Keratinocyte (primary cell): ENCODE results near the gene BCL2. TPM values are rescaled to one million over a fixed set of nuclear protein-coding genes. Genes with fewer than 3 reads are reported as not detected.

Source experiments
- DNase-seq: peaks from one replicate; pipeline ENCODE4 v3.0.0-alpha.2; 2011; ENCODE audit warnings: low read depth, missing footprints, low spot score
- FAIRE-seq: peaks from 2 replicates; lab custom pipeline; 2011; peaks lifted over from hg19 to GRCh38; lab: Jason Lieb, UNC
- H2AFZ ChIP-seq: 2 replicates; pipeline ENCODE4 v1.6.0; 2012; ENCODE audit warnings: low read length, control low read depth, inconsistent platforms; ENCODE audit not compliant: control insufficient read depth
- H3K27ac ChIP-seq: 2 replicates; pipeline ENCODE4 v1.5.1; 2011; ENCODE audit warnings: low read length; ENCODE audit not compliant: control insufficient read depth, insufficient read depth
- H3K27me3 ChIP-seq: 3 replicates; pipeline ENCODE4 v1.6.0; 2011; ENCODE audit warnings: low read length; ENCODE audit not compliant: control insufficient read depth, insufficient read depth; ENCODE audit errors: extremely low read depth
- H3K36me3 ChIP-seq, 2 experiments: 2 replicates in 1 of 2; 3 replicates in 1 of 2; pipeline ENCODE4 v1.5.1; 2011; ENCODE audit warnings: low read length in 2 of 2, mild to moderate bottlenecking in 1 of 2; ENCODE audit not compliant: control insufficient read depth in 2 of 2, insufficient read depth in 2 of 2; ENCODE audit errors: extremely low read depth in 1 of 2
- H3K4me1 ChIP-seq: 3 replicates; pipeline ENCODE4 v1.5.1; 2011; ENCODE audit warnings: low read length; ENCODE audit not compliant: control insufficient read depth, insufficient read depth; ENCODE audit errors: extremely low read depth
- H3K4me2 ChIP-seq: 3 replicates; pipeline ENCODE4 v1.6.0; 2011; ENCODE audit warnings: low read depth, low read length; ENCODE audit not compliant: control insufficient read depth, insufficient read depth; ENCODE audit errors: extremely low read depth
- H3K4me3 ChIP-seq, 3 experiments: fragments of 200-600 bp in 1 of 3; sonication (generic) in 1 of 3; 2 replicates in 2 of 3; 3 replicates in 1 of 3; pipeline ENCODE4 v1.5.1; 2011 to 2016; ENCODE audit warnings: low read length in 3 of 3, mild to moderate bottlenecking in 3 of 3, control low read depth in 2 of 3, inconsistent platforms in 1 of 3, low read depth in 1 of 3, mixed read lengths in 1 of 3, mixed run types in 1 of 3, moderate library complexity in 1 of 3; ENCODE audit not compliant: control insufficient read depth in 2 of 3, insufficient read depth in 2 of 3; ENCODE audit errors: extremely low read depth in 1 of 3
- H3K79me2 ChIP-seq: 2 replicates; pipeline ENCODE4 v1.6.0; 2012; ENCODE audit warnings: low read length; ENCODE audit not compliant: control insufficient read depth, insufficient read depth
- H3K9ac ChIP-seq: 3 replicates; pipeline ENCODE4 v1.6.0; 2011; ENCODE audit warnings: low read length; ENCODE audit not compliant: control insufficient read depth, insufficient read depth; ENCODE audit errors: extremely low read depth
- H3K9me1 ChIP-seq: 3 replicates; pipeline ENCODE4 v1.6.0; 2011; ENCODE audit warnings: low read length; ENCODE audit not compliant: control insufficient read depth, insufficient read depth; ENCODE audit errors: extremely low read depth
- H3K9me3 ChIP-seq: 2 replicates; pipeline ENCODE4 v1.5.1; 2012; ENCODE audit warnings: low read depth, low read length; ENCODE audit not compliant: control insufficient read depth
- H4K20me1 ChIP-seq: 3 replicates; pipeline ENCODE4 v1.6.0; 2011; ENCODE audit warnings: low read length; ENCODE audit not compliant: control insufficient read depth, insufficient read depth; ENCODE audit errors: extremely low read depth
- CTCF ChIP-seq, 3 experiments: IDR thresholded peaks in 1 of 3; conservative IDR thresholded peaks in 1 of 3; optimal IDR thresholded peaks in 1 of 3; 2 replicates in 2 of 3; 3 replicates in 1 of 3; pipeline versions ENCODE3 to v1.5.1; 2011; ENCODE audit warnings: low read length in 3 of 3, mild to moderate bottlenecking in 3 of 3, moderate library complexity in 2 of 3, control low read depth in 1 of 3, inconsistent platforms in 1 of 3; ENCODE audit not compliant: insufficient read depth in 2 of 3; ENCODE audit errors: extremely low read depth in 1 of 3
- EZH2 ChIP-seq: IDR thresholded peaks from one replicate; pipeline ENCODE4 v1.6.1; 2012; ENCODE audit warnings: inconsistent platforms, mild to moderate bottlenecking, low read length, moderate library complexity
- dilution Hi-C: fragments of 300-500 bp; cut with MboI; formaldehyde crosslinking; loops from one replicate; pipeline ENCODE4 v1.7.0; 2020; ENCODE audit warnings: low sequenced_read_pairs; ENCODE audit not compliant: extremely low pct_ligation_motif_present
- polyA plus RNA-seq, 5 experiments: library from polyadenylated mRNA; depleted of rRNA in 3 of 5; stranded (reverse) in 3 of 5; stranded (forward) in 1 of 5; unstranded in 1 of 5; fragments of >200 nt; gene quantifications; 1 replicate in 1 of 5; 2 replicates in 3 of 5; 3 replicates in 1 of 5; pipeline versions ENCODE4 v1.2.1 to v1.2.3, GENCODE V29; 2011 to 2012; ENCODE audit warnings: missing spikeins in 2 of 5, low read depth in 1 of 5, low replicate concordance in 1 of 5

The BCL2 gene
- polyA plus RNA-seq, 1 donor (not counting 4 experiments of a cell fraction or from before 2014, with no cell fraction given): 0.30 TPM

- DNase-seq (no peak), FAIRE-seq (no peak)
- Histone ChIP-seq H3K9me3 (no peaks in the 10 kb centered on the region), H3K4me1 (peaks cover 21% of the 10 kb centered on the region), H3K27me3 (no peaks in the 10 kb centered on the region), H3K36me3 (no peaks in the 10 kb centered on the region), H3K9ac (no peak overlapping the region), H3K9me1 (no peaks in the 10 kb centered on the region), H3K79me2 (no peaks in the 10 kb centered on the region), H4K20me1 (no peaks in the 10 kb centered on the region), H3K4me2 (no peak overlapping the region), H3K27ac (no peak overlapping the region), H3K4me3 (no peak overlapping the region), H2AFZ (no peak overlapping the region)
- dilution Hi-C loops: no loop called here
- TF ChIP-seq CTCF (optimal IDR thresholded peaks at IDR 0.05 in 1 of 3, IDR thresholded peaks at IDR 0.05 in 1 of 3, conservative IDR thresholded peaks at IDR 0.05 in 1 of 3; ENCODE audit: extremely low read depth in 1 of 3, insufficient read depth in 2 of 3, low read length in 3 of 3) (no peak), EZH2 (no peak)
Measured at GRCh38 chr18:63164396-63164795, 155.2 kb downstream of the BCL2 start.

GRCh38 chr18:63162271-63163014 is 157.1 kb downstream of the BCL2 start:
- TF ChIP-seq EZH2: no peak
- no peak for TF ChIP-seq CTCF (optimal IDR thresholded peaks at IDR 0.05 in 1 of 3, IDR thresholded peaks at IDR 0.05 in 1 of 3, conservative IDR thresholded peaks at IDR 0.05 in 1 of 3; ENCODE audit: extremely low read depth in 1 of 3, insufficient read depth in 2 of 3, low read length in 3 of 3)
- Histone ChIP-seq H3K4me1 (peaks cover 21% of the 10 kb centered on the region), H3K9me3 (no peaks in the 10 kb centered on the region), H3K4me3 (no peak overlapping the region), H2AFZ (no peak overlapping the region), H3K79me2 (no peaks in the 10 kb centered on the region), H3K27me3 (no peaks in the 10 kb centered on the region), H3K27ac (peak overlapping the region; percentile 63), H3K4me2 (no peak overlapping the region), H3K36me3 (no peaks in the 10 kb centered on the region), H3K9ac (no peak overlapping the region), H4K20me1 (no peaks in the 10 kb centered on the region), H3K9me1 (no peaks in the 10 kb centered on the region)
- DNase-seq: no peak
- dilution Hi-C loops: no loop called here
- FAIRE-seq: no peak
